Limb (tissue), 2 donors: ENCODE data around the gene RPL19.
A peak's percentile ranks its signal among the peaks of the same experiment; 100 is the strongest.
"Not testable (repeated sequence)": the region's sequence is repeated elsewhere in the genome, so short reads cannot be mapped to it uniquely, and the experiment has no call there.

ENCODE experiments used
- DNase-seq, 2 donors: peaks; one replicate each; pipeline ENCODE4 v3.0.0-alpha.2; 2016; ENCODE audit errors: extremely low spot score in 2 of 2

RPL19 gene

DNA sequence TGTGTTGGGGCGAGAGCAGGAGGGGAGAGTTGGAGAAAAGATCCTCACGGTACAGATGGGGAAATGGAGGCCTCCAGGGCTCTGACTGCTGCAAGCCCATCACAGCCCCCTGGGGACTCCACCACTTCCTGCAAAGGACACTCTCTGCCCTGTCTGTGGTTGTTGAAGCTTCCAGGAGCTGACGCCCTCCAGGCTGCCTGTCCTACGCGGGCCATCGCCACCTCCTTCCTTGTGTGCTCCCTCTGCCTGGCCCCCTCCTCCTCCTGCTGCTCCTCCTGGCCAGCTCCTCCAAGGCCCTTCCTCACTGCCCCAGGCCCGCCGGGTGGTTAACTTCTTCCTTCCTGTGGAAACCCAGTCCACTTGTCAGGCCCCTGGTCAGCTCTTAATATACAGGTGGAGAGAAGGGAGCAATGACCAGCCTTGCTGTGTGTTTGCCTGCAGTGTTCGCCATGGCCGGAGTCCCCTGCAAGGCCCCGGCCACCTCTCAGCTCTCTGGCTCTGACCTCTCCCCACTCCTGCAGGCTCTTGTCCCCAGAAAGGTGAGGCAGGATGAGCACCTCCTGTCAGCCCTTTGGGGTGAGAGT is 44.0 kb downstream of the RPL19 start:
- no peak for DNase-seq

DNA sequence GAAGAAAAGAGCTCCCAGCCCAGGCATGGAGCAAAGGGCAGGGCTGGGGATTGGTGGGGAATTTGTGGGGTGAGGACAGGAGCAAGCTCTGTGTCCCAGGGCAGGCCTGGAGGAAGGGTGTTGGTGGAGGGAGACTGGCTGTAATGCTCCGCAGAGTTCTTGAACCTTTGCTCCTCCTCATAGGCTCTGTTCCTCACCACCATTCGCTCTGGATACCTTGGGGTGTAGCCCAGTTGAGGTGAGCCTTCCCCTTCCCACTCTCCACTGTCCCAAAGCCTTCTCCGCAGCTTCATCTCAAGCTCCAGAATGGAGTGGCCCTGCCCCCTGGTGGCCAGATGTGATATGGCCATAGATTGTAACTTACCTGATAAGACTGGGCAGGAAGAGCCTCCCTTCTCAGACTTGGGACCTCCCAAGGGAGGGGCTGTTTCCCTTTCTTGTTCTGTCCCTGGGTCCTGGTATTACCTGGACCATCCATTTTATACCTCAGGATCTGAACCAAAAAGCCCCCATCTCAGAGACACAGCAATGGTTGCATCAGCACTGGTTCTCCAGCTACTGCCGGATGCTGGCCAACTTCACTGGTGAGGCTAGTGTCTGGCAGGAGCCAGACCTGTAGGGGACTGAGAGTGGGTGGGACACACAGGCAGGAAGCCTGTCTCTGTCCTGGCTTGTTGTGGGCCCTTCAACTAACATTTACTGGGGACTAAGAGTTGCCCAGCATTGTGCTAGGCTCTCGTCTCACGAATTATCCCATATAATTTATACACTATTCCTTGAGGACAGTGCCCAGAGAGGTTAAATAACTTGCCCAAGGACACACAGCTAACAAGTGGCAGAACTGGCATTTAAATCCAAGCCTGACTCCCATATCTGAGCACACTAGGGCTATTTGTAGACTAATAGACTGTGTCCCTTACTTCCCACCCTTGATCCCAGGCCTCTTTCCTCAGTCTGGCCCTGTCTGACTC is 44.8 kb downstream of the RPL19 start:
- DNase-seq: peak; percentile 81 to 92

DNA sequence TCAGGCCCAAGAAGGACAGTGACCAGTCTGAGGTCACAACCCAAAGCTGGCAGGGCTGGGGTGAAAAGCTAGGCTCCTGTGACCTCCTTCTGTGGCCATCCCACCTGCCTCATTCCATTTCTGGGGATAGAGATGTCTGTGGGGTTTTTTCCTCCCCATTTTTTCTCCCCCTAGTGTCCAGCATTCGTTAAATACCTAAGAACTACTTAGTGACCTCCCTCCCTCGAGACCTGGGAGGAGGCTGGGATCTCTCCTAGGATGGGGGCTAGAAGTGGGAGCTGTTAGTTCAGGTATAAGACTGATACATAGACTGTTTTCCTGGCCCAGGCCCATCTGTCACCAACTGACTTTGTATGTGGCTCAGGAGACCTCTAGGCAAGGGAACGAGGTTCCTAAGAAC is 46.2 kb downstream of the RPL19 start:
- no peak for DNase-seq

DNA sequence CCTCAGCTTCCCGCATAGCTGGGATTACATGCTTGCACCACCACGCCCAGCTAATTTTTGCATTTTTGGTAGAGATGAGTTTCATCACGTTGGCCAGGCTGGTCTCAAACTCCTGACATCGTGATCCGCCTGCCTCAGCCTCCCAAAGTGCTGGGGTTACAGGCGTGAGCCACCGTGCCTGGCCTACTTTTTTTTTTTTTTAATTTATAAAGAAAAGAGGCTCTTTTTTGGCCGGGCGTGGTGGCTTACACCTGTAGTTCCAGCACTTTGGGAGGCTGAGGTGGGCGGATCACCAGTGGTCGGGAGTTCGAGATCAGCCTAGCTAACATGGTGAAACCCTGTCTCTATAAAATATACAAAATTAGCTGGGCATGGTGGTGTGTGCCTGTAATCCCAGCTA is 50.0 kb downstream of the RPL19 start:
- DNase-seq: not testable (repeated sequence)

DNA sequence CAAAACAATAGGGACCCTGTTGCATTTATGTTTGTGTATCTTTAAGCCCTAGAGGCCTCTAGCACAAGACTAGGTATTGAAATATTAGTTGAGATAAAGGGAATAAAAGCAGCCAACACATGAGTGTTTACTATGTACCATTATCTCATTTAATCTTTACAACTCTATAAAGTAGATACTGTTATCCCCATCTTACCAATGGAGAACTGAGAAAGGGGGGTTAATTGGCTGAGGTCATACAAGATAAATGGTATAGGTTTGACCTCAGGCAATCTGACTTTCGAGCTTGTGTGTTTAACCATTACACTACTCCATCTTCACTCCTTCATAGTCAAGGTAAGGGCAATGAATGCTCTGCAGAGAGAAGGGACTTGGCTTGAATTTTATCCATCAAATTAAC is 51.9 kb downstream of the RPL19 start:
- no peak for DNase-seq

DNA sequence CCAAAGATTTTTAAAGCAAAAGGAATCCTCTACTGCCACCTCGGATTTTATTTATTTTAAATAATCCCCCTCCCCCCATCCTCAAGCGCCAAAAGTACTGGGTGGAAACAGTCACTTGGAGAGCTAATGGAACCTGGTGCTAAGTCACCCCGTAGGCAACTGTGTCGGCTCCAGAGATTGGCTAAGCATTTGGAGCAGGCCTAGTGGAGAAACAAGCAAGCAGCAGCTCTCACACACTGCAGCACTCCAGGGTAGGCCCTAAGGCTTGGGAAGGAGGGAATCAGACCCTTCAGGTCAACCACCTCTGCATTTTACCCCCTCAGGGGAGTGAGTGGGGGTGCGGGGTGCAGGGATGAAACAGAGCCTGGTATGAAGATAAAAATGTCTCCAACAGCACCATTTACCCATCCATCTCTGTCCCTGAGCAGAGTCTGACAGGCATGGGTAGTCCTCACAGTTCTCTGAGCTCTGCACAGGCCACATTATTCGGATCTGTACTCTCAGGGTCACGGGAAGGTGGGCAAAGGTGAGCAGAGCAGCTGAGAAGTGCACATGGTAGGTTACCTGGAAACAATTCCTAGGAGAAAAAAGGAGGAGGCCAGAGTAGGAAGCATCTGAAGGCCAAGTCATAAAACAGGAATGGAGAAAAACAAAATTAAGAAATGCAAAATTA is 52.8 kb downstream of the RPL19 start:
- no peak for DNase-seq
